ENCODE measurements around the gene WDR90.

The WDR90 gene

DNA sequence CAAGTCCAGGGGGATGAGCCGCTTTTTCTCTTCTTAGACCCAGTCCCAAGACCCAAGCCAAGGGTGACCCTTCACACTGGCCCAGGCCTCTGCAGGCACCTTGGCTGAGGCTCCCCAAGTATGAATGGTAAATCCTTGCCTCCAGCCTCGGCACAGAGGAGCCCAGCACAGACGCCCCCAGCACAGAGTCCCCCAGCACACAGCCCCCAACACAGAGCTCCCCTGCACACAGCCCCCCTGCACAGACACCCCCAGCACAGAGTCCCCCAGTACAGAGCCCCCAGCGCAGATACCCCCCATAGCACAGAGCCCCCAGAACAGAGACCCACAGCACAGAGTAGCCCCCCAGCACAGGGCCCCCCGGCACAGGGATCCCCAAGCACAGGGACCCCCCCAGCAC, 8.6 kb upstream of the WDR90 start:
- DNase-seq = no peak

DNA sequence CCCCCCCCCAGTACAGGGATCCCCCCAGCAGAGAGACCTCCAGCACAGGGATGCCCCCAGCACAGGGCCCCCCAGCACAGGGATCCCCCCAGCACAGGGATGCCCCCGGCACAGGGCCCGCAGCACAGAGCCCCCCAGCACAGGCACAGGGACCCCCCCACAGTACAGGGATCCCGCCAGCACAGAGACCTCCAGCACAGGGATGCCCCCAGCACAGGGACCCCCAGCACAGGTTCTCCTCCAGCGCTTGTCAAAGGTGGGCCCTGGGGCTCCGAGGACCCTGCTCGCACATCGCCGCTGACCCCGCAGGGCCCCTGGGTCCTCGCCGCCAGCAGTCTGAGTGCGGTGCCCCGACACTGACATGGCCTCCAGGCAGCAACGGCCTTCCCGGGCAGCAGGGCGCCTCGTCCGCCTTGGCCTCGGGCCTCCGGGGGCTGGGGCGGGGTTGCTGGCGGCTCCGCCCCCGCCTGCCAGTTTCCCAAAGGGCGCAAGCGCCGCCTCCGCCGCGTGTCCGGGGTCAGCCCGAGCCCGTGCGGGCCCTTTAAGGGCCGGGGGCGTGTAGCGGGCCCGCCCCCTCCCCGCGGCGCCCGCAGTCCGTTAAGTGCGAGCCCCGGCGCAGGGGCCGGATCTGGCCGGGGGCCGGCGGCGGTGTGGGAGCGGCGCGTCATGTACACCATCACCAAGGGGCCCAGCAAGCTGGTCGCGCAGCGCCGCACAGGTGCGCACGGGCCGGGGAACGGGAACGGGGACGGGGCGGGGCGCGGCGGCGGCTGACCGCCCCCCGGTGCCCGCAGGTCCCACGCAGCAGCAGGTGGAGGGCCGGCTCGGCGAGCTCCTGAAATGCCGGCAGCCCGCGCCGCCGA, 7.6 kb upstream of the WDR90 start, which contains the start of gene MCRIP2:
Gene MCRIP2 (plus strand): TSS at position 503 of the 863 bp plus-strand sequence. CDS start 164 bp downstream, at position 667.
- DNase-seq = peak in 5 of 6 experiments; percentile 27 to 57 (median 36)

DNA sequence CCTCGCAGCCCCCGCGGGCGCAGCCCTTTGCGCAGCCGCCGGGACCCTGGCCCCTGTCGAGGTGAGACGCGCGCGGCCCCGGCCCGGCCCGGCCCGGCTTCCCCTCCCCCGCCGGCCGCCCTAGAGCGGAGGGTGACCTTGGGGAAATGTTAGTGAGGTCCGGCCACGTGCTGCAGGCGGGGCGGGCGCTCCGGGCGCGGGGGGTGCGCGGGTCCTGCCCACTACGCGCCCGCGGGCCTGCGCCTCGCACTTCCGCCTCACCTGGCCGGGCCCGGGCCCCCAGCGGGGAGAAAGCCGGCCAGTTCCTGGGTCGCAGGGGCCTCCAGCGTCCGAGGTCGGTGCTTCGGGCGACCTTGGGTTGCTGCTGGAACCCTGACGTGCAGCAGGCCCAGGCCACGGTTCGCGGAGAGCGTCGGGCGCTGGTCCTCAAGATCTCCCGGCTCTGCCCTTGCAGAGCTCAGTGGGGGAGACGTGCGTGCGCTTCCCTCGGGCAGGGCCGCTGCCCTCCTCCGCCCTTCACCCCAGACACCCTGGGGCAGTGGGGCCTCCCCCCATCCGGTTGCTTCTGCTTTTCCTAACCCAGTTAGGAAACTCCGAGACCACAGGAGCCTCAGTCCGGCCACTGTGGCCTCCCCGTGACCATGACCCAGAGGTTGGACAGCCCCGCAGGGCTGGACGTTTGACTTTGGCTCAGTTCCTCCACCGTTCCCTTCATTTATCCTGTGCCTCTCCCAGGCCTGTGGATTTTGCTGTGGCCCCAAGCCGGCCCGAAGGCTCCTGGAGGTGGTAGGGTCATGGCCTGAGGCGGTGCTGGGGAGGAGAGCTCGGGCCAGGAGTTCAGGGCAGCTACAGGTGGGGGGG, 6.7 kb upstream of the WDR90 start:
- peak in 3 of 6 experiments; percentile 31 to 46 (median 33) for DNase-seq

DNA sequence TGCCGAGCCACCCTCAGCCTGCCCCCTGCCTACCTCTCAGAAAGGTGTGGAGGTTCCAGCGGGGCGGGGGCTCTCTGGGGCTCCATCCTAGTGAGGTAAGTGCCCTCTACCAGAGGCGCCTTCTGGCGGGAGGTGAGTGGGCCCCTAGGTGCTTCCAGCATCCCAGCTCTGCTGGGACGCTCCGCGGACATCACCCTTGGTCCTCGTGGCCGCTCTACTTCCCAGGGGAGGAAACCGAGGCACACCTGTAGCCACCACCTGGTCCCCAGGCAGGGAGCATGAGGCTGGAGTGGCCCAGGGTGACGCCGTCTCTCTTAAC, 6.2 kb upstream of the WDR90 start:
- no peak for DNase-seq

DNA sequence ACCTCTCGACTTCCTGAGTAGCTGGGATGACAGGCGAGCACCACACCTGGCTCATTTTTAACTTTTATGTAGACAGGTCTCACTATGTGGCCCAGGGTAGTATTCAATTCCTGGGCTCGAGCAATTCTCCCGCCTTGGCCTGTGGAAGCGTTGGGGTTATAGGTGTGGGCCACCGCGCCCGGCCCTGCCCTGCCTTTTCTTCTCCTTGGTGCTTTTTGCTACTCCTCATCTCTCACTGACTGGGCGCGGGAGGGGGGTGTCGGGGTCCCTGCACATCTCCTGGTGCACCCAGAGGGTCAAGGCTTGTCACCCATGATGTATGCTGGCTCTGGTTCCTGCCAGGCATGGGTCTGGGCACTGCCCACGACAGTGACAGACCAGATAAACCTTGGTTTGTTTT, 4.6 kb upstream of the WDR90 start:
- DNase-seq = no peak

DNA sequence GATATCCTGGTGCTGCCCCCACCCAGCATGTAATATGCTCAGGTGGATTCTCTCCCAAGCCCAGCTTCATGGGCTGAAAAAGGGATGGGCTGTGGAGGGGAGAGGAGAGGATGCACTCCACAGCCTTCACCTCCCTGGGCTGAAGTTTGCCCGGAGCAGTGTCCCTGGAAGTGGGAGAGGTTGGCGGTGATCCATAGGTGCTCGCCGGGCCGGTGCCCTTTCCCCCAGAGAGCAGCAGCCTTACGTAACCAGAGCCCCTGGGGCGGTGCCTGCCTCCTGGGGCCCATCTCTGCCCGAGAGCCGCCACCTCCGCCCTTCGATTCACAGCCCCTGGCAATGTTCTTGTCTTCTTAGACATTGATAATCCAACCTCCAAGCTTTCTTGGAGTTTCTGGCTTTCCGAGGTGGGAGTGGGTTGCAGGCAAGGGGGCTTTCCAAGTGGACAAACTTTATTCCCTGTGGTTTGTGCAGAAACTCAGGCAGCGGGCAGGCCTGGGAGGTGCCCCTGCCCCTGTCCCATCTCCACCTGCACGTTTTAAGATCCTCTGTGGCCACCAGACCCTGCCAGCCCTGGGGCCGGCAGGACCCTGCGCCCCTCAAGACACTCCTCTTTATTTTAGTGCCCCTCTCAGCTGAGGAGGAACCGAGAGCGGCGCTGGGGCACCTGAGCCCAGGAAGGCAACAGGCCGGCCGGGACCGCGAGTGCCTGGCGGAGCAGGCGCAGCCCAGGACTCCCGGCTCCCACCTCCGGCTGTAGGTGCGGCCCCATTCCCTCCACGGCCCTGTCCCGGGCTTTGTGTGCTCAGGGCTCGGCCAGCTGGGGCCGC, 3.1 kb upstream of the WDR90 start:
- no peak for DNase-seq

DNA sequence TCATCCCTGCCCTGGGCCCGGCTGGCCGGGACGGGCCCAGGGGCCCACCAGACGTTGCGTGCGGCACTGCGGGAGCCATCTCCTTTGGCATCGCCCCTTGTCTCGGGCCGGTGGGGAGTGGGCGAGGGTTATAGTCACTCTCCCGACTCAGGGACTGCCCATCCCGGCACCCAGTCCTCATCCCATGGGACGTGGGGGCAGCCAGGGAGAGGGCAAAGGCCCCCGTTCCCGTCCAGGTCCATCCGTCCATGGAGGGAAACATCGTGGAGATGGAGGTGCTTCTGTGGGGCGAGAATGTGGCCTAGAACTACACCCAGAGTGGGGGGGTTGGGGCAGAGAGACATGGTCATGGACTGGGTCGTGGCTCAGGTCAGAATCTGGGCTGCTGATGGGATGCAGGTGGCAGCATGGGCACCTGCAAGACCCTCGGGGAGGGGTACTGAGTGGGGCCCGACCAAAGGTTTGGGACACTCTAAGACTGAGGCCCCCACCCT, 2.4 kb upstream of the WDR90 start:
- no peak for DNase-seq

DNA sequence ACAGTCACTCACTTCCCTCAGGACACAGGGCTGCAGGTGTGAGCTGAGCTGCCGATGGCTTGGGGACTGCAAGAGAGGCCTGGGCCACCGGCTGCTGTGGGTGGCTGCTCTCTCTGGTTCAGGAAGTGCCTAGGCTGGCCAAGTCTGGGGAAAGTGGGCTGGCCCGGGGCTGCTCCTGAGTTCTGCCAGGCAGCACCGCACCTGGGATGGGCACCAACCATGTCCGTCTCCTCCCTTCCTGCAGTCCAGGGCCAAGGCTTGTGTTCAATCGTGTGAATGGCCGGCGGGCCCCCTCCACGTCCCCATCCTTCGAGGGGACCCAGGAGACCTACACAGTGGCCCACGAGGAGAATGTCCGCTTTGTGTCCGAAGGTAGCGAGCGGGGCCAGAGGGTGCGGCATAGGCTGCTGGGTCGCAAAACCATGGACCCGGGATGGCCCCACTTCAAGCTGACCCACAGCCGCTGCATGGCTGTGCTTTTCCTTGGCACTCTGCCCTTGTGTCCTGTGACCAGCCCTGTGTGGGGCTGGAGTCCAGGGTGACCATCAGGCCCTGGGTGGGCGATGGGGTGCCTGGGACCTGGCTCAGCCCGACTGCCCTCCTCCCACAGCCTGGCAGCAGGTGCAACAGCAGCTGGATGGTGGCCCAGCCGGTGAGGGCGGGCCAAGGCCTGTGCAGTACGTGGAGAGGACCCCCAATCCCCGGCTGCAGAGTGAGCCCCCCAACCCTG, 1.8 kb upstream of the WDR90 start:
- no peak for DNase-seq

DNA sequence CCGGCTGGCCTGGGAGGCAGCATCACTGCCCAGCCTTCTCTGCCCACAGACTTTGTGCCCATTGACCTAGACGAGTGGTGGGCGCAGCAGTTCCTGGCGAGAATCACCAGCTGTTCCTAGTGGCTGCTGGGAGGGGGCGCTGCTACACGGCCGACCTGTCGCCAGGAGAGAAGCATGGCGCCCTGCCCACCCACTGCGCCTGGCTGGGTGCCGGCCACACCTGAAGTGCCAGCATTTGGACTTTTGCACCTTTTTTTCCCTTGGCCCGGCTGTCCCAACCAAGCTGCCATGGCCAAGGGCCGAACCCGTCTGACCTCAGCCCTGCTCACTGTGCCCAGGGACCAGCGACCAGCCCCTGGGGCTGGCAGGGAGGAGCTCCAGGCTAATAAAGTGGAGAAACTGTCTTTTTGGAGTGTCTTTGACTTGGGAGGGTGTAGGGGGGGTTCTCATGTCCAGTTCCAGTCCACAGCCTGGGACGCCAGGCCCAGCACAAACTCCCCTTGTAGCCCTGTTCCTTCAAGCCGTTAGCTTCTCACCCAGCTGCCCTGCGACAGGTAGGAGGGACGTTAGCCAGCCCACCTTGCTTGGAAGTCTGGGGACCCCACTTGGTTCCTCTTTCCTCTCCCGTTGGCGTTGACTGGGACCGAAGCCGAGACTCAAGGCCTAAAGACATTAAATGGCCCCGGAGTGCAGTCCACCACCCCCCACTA, 939 bp upstream of the WDR90 start:
- peak in 1 of 6 experiments; percentile 19 for DNase-seq

DNA sequence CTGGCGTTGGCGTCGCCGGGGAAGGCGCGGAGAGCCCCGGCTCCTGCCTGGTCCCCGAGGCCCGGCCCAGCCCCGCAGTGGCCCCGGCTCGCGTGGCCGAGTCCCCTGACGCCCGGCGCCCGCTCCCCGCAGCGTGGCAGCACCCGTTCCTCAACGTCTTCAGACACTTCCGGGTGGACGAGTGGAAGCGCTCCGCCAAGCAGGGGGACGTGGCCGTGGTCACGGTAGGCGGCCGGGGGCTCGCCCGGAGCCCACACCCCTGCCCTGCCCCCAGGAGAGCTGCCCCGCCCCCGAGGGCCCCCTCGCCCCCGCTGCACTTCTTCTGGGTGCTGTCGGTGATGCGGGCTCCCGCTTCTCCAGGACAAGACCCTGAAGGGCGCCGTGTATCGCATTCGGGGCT, 466 bp downstream of the WDR90 start:
- DNase-seq = no peak

DNA sequence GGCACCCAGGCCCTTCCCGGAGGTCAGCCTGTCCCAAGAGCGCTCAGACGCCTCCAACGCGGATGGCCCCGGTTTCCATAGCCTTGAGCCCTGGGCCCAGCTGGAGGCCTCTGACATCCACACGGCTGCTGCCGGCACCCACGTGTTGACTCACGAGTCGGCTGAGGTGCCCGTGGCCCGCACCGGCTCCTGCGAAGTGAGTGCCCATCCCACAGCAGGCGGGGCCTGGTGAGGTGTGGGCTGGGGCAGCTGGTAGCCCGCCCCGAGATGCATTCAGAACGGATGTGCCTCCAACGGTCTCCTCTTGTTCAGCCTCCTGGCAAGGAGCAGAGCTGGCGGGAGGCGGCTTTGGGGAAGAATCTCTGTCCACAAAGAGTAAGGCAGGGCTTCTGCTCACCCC, 2.7 kb downstream of the WDR90 start:
- no peak for DNase-seq

DNA sequence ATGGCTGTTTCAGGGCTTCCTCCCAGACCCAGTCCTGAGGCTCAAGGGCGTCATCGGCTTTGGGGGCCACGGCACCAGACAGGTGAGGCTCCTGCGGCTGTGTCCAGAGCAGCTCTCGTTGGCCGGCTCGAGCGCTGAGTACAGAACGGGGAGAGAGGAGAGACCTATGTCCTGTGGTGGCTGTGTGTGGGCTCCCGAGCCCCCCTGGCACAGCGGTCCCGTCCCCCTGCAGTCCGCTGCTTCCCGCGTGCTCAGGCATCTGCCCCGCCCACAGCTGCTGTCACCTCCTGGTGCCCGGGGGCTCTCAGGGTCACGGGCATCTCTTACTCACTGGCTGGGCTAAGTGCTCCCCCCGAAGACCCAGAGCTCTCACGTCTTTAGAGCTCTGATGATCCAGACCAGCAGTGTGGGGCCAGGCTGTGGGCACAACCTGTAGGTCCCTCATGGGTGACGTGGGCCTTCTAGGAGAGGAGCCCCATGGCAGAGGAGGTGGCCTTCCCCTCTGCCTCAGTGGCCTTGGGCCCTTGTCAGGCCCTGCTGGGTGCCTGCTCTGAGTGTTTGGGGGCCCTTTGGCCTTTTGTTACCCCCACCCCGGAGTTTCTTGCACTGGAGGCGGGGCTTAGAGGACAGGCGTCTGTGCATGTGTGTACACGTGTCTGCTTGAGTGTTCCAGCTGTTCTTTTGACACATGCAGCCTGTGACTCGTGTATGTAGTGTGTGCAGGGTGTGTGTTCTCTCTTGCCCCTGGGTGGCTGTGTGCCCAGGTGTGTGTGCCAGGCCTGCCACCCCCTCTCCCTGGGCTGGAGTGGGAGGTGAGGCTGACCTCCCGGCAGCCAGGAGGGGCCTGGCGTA, 3.5 kb downstream of the WDR90 start:
- no peak for DNase-seq

DNA sequence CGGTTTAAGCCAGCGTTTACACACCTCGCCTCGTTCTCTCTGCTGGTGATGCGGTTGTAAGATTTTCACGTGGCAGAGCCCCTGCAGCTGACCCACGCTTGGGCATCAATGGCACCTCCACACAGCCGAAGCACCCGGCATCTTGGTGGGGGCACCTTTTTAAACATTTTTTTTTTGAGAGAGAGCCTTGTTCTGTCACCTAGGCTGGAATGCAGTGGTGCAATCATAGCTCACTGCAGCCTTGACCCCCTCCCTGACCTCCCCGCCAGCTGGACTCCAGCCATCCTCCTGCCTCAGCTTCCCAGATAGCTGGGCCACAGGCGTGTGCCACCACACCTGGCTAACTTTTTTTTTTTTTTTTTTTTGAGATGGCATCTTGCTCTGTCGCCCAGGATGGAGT, 4.9 kb downstream of the WDR90 start:
- no peak for DNase-seq

DNA sequence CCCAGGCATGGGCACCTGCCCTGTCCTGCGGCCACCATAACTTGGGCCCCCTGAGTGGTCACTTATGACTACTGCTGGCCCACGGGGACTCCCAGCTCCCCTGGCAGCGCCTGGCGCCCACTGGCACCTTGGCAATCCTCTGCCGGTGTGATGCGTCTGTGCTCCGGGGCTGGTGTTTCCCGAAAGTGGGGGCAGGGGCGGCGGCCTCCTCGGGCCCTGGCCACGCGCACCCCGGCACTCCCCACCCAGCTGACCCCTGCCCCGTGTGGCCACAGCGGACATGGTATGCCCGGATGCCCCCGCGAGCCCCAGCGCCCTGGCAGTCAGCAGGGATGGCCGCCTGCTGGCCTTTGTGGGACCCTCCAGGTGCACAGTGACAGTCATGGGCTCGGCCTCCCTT, 8.3 kb downstream of the WDR90 start:
- no peak for DNase-seq

DNA sequence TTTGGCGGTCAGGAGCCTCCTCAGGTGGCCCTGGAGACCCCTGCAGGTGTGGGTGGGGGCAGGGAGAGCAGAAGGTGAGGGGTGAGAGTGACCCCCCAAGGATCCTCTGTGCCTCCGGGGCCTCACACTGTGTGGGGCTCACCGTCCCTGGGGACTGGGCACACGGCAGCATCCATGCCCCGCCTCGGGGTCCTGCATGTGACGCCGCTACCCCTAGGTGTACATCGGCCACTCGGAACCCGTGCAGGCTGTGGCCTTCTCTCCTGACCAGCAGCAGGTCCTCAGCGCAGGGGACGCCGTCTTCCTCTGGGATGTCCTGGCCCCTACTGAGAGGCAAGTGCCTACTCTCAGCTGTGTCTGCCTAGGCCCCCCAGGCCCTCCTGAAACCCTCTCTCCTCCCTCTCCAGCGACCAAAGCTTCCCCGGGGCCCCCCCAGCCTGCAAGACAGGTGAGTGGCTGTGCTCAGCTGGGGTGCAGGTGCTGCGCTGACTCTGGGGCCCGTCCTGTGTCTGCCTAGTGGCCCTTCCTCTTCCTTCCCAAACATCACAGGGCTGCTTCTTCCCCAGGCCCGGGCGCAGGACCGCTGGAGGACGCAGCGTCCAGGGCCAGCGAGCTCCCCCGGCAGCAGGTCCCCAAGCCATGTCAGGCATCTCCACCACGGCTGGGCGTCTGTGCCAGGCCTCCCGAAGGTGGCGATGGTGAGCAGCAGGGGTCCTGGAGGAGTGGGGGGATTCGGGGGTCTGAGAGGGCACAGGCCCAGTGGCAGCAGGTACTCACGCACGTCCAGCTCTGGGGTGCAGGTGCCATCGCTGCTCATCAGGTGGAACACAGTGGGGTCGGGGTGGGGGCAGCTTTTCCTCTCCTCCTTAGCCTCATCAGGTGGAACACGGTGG, 9.8 kb downstream of the WDR90 start:
- no peak for DNase-seq

DNA sequence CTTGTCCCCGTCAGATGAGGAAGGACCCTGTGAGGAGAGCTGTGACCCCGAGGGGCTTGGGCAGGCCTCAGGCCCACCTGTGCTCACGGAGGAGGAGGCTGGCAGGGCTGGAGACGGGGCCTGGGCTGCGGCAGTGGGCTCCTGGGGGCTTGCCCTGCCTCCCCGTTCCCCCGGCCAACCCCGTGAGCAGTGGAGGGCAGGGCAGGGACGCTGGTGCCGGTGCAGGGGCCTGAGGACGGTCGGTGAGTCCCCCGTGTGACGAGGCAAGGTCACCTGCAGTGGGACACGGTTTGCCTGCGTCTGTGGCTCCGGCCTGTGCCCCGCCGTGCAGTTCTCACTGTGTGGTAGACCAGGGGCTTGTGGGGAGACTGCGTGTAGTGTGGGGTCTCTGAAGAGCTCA, 10.5 kb downstream of the WDR90 start:
- DNase-seq = no peak

DNA sequence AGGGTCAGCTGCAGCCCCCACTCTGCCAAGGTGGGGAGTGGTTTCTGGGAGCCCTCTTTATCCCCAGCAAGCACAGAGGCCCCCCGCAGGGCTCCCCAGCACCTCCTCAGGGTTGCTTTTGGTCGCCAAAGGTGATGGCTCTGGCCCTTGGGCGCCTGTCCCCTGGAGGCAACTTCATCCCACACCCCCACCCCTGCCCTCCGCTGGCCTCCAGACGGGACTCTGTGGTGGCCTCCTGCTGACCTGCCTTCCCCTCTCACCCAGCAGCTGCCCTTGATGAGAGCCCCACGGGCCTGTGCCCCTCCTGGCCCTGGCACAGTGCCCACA, 10.9 kb downstream of the WDR90 start:
- DNase-seq = no peak

DNA sequence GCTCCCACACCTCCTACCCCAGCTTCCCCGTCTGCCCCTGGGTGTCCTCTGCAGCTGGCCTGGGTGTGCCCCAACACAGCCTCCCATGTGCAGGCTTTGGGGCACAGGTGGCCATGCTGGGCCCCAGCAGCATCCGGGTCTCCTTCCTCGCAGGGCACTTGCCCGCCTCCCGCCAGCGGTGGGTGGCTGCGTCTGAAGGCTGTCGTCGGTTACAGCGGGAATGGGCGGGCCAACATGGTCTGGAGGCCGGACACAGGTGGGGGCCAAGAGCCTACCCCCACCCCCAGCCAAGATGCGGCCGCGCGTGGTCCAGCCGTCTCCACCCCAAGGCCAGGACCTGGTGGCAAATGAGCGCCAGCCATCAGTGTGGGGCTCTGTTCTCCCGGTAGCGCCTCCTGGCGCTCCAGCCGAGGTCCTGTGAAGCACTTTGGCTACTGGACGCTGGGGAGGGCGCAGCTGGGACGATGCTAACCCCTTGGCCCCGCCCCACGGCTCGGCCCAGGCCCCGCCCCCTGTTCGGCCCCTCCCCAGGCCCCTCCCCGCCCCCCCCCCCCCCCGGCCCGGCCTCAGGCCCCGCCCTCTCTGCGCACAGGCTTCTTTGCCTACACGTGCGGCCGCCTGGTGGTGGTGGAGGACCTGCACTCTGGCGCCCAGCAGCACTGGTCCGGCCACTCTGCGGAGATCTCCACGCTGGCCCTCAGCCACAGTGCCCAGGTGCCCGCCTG, 11.5 kb downstream of the WDR90 start:
- DNase-seq = peak; percentile 33 to 81 (median 70)

Data from stimulated activated naive CD4-positive, alpha-beta T cell (primary cell).